Keratinocyte (primary cell): Measurements from ENCODE around the gene CEBPG.

Source experiments
- EZH2 ChIP-seq: IDR thresholded peaks from one replicate; pipeline ENCODE4 v1.6.1; 2012; ENCODE audit warnings: inconsistent platforms, mild to moderate bottlenecking, low read length, moderate library complexity
- TF ChIP-seq, protein P1 (sequence below), 3 experiments: IDR thresholded peaks in 1 of 3; conservative IDR thresholded peaks in 1 of 3; optimal IDR thresholded peaks in 1 of 3; 2 replicates in 2 of 3; 3 replicates in 1 of 3; pipeline versions ENCODE3 to v1.5.1; 2011; ENCODE audit warnings: low read length in 3 of 3, mild to moderate bottlenecking in 3 of 3, moderate library complexity in 2 of 3, control low read depth in 1 of 3, inconsistent platforms in 1 of 3; ENCODE audit not compliant: insufficient read depth in 2 of 3; ENCODE audit errors: extremely low read depth in 1 of 3

GRCh38 chr19:33413426-33413725, 39.9 kb downstream of the CEBPG start:
- TF ChIP-seq, protein P1, sequence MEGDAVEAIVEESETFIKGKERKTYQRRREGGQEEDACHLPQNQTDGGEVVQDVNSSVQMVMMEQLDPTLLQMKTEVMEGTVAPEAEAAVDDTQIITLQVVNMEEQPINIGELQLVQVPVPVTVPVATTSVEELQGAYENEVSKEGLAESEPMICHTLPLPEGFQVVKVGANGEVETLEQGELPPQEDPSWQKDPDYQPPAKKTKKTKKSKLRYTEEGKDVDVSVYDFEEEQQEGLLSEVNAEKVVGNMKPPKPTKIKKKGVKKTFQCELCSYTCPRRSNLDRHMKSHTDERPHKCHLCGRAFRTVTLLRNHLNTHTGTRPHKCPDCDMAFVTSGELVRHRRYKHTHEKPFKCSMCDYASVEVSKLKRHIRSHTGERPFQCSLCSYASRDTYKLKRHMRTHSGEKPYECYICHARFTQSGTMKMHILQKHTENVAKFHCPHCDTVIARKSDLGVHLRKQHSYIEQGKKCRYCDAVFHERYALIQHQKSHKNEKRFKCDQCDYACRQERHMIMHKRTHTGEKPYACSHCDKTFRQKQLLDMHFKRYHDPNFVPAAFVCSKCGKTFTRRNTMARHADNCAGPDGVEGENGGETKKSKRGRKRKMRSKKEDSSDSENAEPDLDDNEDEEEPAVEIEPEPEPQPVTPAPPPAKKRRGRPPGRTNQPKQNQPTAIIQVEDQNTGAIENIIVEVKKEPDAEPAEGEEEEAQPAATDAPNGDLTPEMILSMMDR (optimal IDR thresholded peaks at IDR 0.05 in 1 of 3, IDR thresholded peaks at IDR 0.05 in 1 of 3, conservative IDR thresholded peaks at IDR 0.05 in 1 of 3; ENCODE audit: extremely low read depth in 1 of 3, insufficient read depth in 2 of 3, low read length in 3 of 3), result no peak
- TF ChIP-seq EZH2, result no peak
